Caco-2 (cell line): Measurements from ENCODE around the gene IL10. TPM values are rescaled to one million over a fixed set of nuclear protein-coding genes. Genes with fewer than 3 reads are reported as not detected.

Source experiments
- BruUV-seq: library from RNA; stranded (reverse); fragments of 400-500 nt; replicated peaks from 2 replicates; lab custom pipeline; 2021; lab: Mats Ljungman, UMichigan
- CTCF ChIA-PET: fragments of 300-600 bp; sonication (Branson Sonifier 250); formaldehyde crosslinking; loops from one replicate; lab custom pipeline; 2022; ENCODE audit warnings: antibody characterized with exemption; lab: Charles Lee
- POLR2A ChIA-PET: fragments of 300-600 bp; sonication (Branson Sonifier 250); formaldehyde crosslinking; loops from one replicate; lab custom pipeline; 2022; ENCODE audit warnings: antibody characterized with exemption; lab: Charles Lee
- DNase-seq, 2 experiments: peaks; one replicate each; pipeline versions ENCODE4 v3.0.0 to v3.0.0-alpha.2; 2020 to 2022
- H3K27me3 ChIP-seq: replicated peaks from 2 replicates; pipeline ENCODE4 v1.6.0; 2011; ENCODE audit warnings: low read length; ENCODE audit not compliant: control insufficient read depth, insufficient read depth
- H3K36me3 ChIP-seq: 2 replicates; pipeline ENCODE4 v1.5.1; 2011; ENCODE audit warnings: low read length; ENCODE audit not compliant: control insufficient read depth, insufficient read depth
- H3K4me1 ChIP-seq: fragments of 250-450 bp; sonication (Bioruptor Pico); 2 replicates; pipeline ENCODE4 v1.5.1; 2020; ENCODE audit warnings: mild to moderate bottlenecking
- H3K4me3 ChIP-seq: 2 replicates; pipeline ENCODE4 v1.5.1; 2011; ENCODE audit warnings: low read depth, mild to moderate bottlenecking, control low read depth, low read length
- H3K9me3 ChIP-seq: fragments of 250-450 bp; sonication (Bioruptor Pico); 2 replicates; pipeline ENCODE4 v1.5.1; 2020; ENCODE audit warnings: mild to moderate bottlenecking, moderate library complexity
- H3K27ac Mint-ChIP-seq: one replicate; pipeline ENCODE4 v1.8.0; 2022; ENCODE audit warnings: mixed read lengths; ENCODE audit not compliant: unreplicated experiment
- H3K27me3 Mint-ChIP-seq: one replicate; pipeline ENCODE4 v1.8.0; 2022; ENCODE audit warnings: mixed read lengths; ENCODE audit not compliant: insufficient read depth, unreplicated experiment
- H3K36me3 Mint-ChIP-seq: one replicate; pipeline ENCODE4 v1.8.0; 2022; ENCODE audit warnings: mild to moderate bottlenecking, mixed read lengths; ENCODE audit not compliant: insufficient read depth, unreplicated experiment
- H3K4me1 Mint-ChIP-seq: one replicate; pipeline ENCODE4 v1.8.0; 2022; ENCODE audit warnings: low read depth, mixed read lengths; ENCODE audit not compliant: unreplicated experiment
- H3K4me3 Mint-ChIP-seq: one replicate; pipeline ENCODE4 v1.8.0; 2022; ENCODE audit warnings: mild to moderate bottlenecking, moderate library complexity, mixed read lengths; ENCODE audit not compliant: unreplicated experiment
- H3K9me3 Mint-ChIP-seq: one replicate; pipeline ENCODE4 v1.8.0; 2022; ENCODE audit warnings: mixed read lengths; ENCODE audit not compliant: unreplicated experiment
- intact Hi-C: fragments of 100-400 bp; cut with micrococcal nuclease; formaldehyde crosslinking; loops from one replicate; pipeline ENCODE4 v1.10.0; 2022; ENCODE audit not compliant: unreplicated experiment
- total RNA-seq: library from RNA; stranded (reverse); gene quantifications from 2 replicates; pipeline ENCODE4 v1.2.3, GENCODE V29; 2022
- TF ChIP-seq, protein P1 (sequence below), 2 experiments: fragments of 200-600 bp in 1 of 2; IDR thresholded peaks; 1 replicate in 1 of 2; 2 replicates in 1 of 2; pipeline versions ENCODE4 v1.5.1 to v1.8.0; 2011 to 2022; ENCODE audit warnings: antibody characterized with exemption in 1 of 2, control low read depth in 1 of 2, inconsistent platforms in 1 of 2, low read depth in 1 of 2, low read length in 1 of 2, mild to moderate bottlenecking in 1 of 2, moderate library complexity in 1 of 2; ENCODE audit not compliant: insufficient read depth in 1 of 2, severe bottlenecking in 1 of 2, unreplicated experiment in 1 of 2

IL10 gene
- total RNA-seq, 1 experiment from 2014 or later = not detected

DNA sequence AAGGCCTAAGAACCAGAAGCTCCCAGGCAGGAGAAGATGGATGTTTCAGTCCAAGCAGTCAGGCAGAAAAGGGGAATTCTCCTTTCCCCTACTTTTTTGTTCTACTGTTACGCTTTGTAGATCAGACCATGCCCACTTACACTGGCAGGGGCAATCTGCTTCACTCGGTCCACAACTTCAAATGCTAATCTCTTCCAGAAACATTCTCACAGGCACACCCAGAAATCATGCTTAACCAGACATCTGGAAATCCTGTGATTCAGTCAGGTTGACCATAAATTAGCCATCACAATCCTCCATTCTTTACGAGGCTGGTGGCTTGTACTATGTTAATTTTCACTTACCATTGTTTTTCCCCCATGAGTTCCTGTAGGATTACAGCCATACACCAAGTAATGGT is 23.8 kb upstream of the IL10 start:
- Mint-ChIP-seq H3K9me3 (no peaks in the 10 kb centered on the region), H3K36me3 (no peaks in the 10 kb centered on the region), H3K4me1 (peaks cover under 1% of the 10 kb centered on the region), H3K4me3 (no peak overlapping the region), H3K27me3 (no peaks in the 10 kb centered on the region), H3K27ac (no peak overlapping the region)
- Histone ChIP-seq H3K9me3 (no peaks in the 10 kb centered on the region), H3K27me3 (no peaks in the 10 kb centered on the region), H3K36me3 (no peaks in the 10 kb centered on the region), H3K4me3 (no peak overlapping the region), H3K4me1 (no peaks in the 10 kb centered on the region)
- BruUV-seq = no TSS peak
- intact Hi-C loops = no loop called here
- POLR2A ChIA-PET = no interaction called here
- CTCF ChIA-PET = no interaction called here
- DNase-seq = no peak
- TF ChIP-seq, protein P1, sequence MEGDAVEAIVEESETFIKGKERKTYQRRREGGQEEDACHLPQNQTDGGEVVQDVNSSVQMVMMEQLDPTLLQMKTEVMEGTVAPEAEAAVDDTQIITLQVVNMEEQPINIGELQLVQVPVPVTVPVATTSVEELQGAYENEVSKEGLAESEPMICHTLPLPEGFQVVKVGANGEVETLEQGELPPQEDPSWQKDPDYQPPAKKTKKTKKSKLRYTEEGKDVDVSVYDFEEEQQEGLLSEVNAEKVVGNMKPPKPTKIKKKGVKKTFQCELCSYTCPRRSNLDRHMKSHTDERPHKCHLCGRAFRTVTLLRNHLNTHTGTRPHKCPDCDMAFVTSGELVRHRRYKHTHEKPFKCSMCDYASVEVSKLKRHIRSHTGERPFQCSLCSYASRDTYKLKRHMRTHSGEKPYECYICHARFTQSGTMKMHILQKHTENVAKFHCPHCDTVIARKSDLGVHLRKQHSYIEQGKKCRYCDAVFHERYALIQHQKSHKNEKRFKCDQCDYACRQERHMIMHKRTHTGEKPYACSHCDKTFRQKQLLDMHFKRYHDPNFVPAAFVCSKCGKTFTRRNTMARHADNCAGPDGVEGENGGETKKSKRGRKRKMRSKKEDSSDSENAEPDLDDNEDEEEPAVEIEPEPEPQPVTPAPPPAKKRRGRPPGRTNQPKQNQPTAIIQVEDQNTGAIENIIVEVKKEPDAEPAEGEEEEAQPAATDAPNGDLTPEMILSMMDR (IDR thresholded peaks at IDR 0.05; ENCODE audit: insufficient read depth in 1 of 2, low read depth in 1 of 2, low read length in 1 of 2, severe bottlenecking in 1 of 2, unreplicated experiment in 1 of 2) = no peak

DNA sequence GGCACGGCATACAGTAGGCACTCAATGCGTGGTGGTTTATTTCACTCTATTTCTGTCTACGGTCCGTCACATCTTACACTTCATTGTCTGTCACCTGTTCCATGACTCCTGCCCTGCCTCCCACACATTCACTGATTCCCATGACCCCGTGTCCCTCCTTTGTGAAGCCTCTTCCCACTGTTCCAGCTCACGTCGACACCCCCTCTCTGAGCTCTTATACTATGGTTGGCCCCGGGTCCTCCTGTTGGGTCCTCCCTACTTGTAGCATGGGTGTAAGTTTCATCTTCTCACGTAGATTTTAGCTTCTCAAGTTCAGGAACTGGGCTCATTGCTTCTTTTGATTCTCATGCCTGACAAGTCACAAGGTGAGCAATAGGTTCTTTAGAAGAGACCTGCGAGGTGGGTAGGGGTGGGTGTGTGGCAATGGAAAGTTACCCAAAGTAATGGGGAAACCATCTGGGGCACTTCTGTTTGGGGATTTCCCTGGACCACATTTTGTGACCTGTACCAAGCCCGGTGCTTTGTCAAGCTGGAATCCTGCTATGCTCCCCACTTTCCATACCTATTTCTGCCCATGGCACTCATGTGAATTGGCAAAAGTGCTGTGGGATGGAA is 22.1 kb upstream of the IL10 start:
- TF ChIP-seq, protein P1 (IDR thresholded peaks at IDR 0.05; ENCODE audit: insufficient read depth in 1 of 2, low read depth in 1 of 2, low read length in 1 of 2, severe bottlenecking in 1 of 2, unreplicated experiment in 1 of 2) = no peak
- ChIA-PET CTCF (no interaction called here), POLR2A (no interaction called here)
- Histone ChIP-seq H3K4me1 (no peaks in the 10 kb centered on the region), H3K27me3 (no peaks in the 10 kb centered on the region), H3K4me3 (no peak overlapping the region), H3K9me3 (no peaks in the 10 kb centered on the region), H3K36me3 (no peaks in the 10 kb centered on the region)
- BruUV-seq = no TSS peak
- no peak for DNase-seq
- H3K4me3 Mint-ChIP-seq = no peak overlapping the region
- H3K36me3 Mint-ChIP-seq = no peaks in the 10 kb centered on the region
- no peaks in the 10 kb centered on the region for H3K4me1 Mint-ChIP-seq
- H3K27me3 Mint-ChIP-seq = no peaks in the 10 kb centered on the region
- H3K27ac Mint-ChIP-seq = no peak overlapping the region
- no peaks in the 10 kb centered on the region for H3K9me3 Mint-ChIP-seq
- intact Hi-C loops = no loop called here

DNA sequence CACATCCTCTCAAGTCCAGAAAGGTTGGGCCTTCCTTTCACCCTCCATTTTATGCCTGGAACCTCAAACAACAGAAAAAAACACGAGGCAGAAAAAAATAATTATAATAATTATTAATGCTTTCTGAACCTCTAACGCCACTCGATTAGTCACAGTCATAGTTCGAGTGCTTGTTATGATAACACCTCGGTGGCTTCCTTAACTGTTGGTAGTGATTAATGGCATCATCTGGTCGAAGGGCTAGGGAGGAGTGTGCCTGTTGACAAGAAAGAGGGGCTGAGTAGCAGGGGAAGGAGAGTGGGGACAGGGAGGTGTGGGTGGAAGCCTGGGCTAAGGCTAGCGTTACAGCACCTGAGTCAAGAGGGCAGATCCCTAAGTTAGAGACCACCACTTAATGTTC is 21.3 kb upstream of the IL10 start:
- no peaks in the 10 kb centered on the region for H3K36me3 ChIP-seq
- H3K9me3 ChIP-seq = no peaks in the 10 kb centered on the region
- no peaks in the 10 kb centered on the region for H3K27me3 ChIP-seq
- POLR2A ChIA-PET = no interaction called here
- Mint-ChIP-seq H3K4me3 (no peak overlapping the region), H3K27me3 (no peaks in the 10 kb centered on the region), H3K9me3 (no peaks in the 10 kb centered on the region), H3K36me3 (no peaks in the 10 kb centered on the region), H3K27ac (no peak overlapping the region), H3K4me1 (no peaks in the 10 kb centered on the region)
- DNase-seq = no peak
- H3K4me1 ChIP-seq = no peaks in the 10 kb centered on the region
- intact Hi-C loops = no loop called here
- no peak overlapping the region for H3K4me3 ChIP-seq
- no TSS peak for BruUV-seq
- CTCF ChIA-PET = no interaction called here
- TF ChIP-seq, protein P1 (IDR thresholded peaks at IDR 0.05; ENCODE audit: insufficient read depth in 1 of 2, low read depth in 1 of 2, low read length in 1 of 2, severe bottlenecking in 1 of 2, unreplicated experiment in 1 of 2) = no peak
